GM12892 (cell line): ENCODE measurements around the gene SUPT3H.

Source experiments
- POLR2A ChIP-seq: IDR thresholded peaks from 2 replicates; pipeline ENCODE4 v1.6.1; 2011; ENCODE audit warnings: low read depth, low read length, control low read depth
- POLR2AphosphoS5 ChIP-seq: IDR thresholded peaks from 2 replicates; pipeline ENCODE4 v1.6.1; 2011; ENCODE audit warnings: low read depth, low read length, control low read depth
- TAF1 ChIP-seq: IDR thresholded peaks from 2 replicates; pipeline ENCODE4 v1.6.1; 2011; ENCODE audit warnings: low read depth, mild to moderate bottlenecking, control low read depth, low read length, borderline replicate concordance

DNA sequence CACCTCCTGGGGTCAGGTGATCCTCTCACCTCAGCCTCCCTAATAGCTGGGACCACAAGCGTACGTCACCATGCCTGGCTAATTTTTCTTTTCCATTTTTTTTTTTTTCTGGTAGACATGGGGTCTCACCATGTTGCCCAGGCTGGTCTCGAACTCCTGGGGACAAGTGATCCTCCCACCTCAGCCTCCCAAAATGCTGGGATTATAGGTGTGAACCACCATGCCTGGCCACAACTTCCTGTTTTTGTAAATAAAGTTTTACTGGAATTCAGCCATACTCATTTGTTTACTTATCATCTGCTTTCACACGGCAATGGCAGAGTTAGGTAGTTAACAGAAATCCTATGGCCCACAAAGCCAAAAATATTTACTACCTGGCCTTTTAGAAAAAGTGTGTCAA, 57.4 kb downstream of the SUPT3H start:
- TF ChIP-seq POLR2A, result no peak
- TF ChIP-seq POLR2AphosphoS5, result no peak
- TF ChIP-seq TAF1, result no peak
